Renal cortical epithelial cell (primary cell): Measurements from ENCODE around the gene SBF2. TPM values are rescaled to one million over a fixed set of nuclear protein-coding genes. Genes with fewer than 3 reads are reported as not detected.
"Not testable (repeated sequence)": the region's sequence is repeated elsewhere in the genome, so short reads cannot be mapped to it uniquely, and the experiment has no call there.

Experiments
- DNase-seq: peaks from one replicate; pipeline ENCODE4 v3.0.0-alpha.2; 2011; ENCODE audit warnings: low read depth
- total RNA-seq: library from RNA; depleted of rRNA; stranded (reverse); fragments of >200 nt; gene quantifications from 2 replicates; pipeline ENCODE4 v1.2.3, GENCODE V29; 2014

SBF2 gene
- total RNA-seq, 1 donor from 2014 or later: 51.4 TPM

GRCh38 chr11:9750551-9750950, 543.5 kb downstream of the SBF2 start:
- DNase-seq: no peak

- DNase-seq: peak; percentile 88
Measured at GRCh38 chr11:9748361-9748970, 545.6 kb downstream of the SBF2 start.

- no peak for DNase-seq
Measured at GRCh38 chr11:9747828-9748227, 546.2 kb downstream of the SBF2 start.

- no peak for DNase-seq
Measured at GRCh38 chr11:9747229-9747628, 546.8 kb downstream of the SBF2 start.

- no peak for DNase-seq
Measured at GRCh38 chr11:9745411-9746211, 548.4 kb downstream of the SBF2 start.

- DNase-seq: not testable (repeated sequence)
Measured at GRCh38 chr11:9743512-9743911, 550.5 kb downstream of the SBF2 start.

GRCh38 chr11:9741260-9741659, 552.8 kb downstream of the SBF2 start:
- no peak for DNase-seq

GRCh38 chr11:9740202-9740883, 553.7 kb downstream of the SBF2 start:
- DNase-seq: no peak

GRCh38 chr11:9739123-9739900, 554.7 kb downstream of the SBF2 start:
- no peak for DNase-seq

GRCh38 chr11:9738707-9739106, 555.3 kb downstream of the SBF2 start:
- no peak for DNase-seq

- no peak for DNase-seq
Measured at GRCh38 chr11:9738116-9738515, 555.9 kb downstream of the SBF2 start.

- DNase-seq: no peak
Measured at GRCh38 chr11:9736365-9736764, 557.7 kb downstream of the SBF2 start.

- no peak for DNase-seq
Measured at GRCh38 chr11:9735919-9736318, 558.1 kb downstream of the SBF2 start.

GRCh38 chr11:9735236-9735635, 558.8 kb downstream of the SBF2 start:
- DNase-seq: no peak

GRCh38 chr11:9733212-9733611, 560.8 kb downstream of the SBF2 start:
- DNase-seq: no peak

- no peak for DNase-seq
Measured at GRCh38 chr11:9732453-9732852, 561.6 kb downstream of the SBF2 start.

- DNase-seq: no peak
Measured at GRCh38 chr11:9731256-9731655, 562.8 kb downstream of the SBF2 start.

Other genes with a start within 250 kb of the SBF2 start
- gene ADM, start 10.9 kb upstream of the SBF2 start, total RNA-seq: 56.4 and 57.3 TPM in 2 replicates
- gene AMPD3, start 161.0 kb upstream of the SBF2 start, total RNA-seq: 6.7 and 6.8 TPM in 2 replicates
- 41.7 and 42.9 TPM in 2 replicates for gene RNF141, start 247.0 kb upstream of the SBF2 start, total RNA-seq